Thyroid gland (tissue), 4 donors: ENCODE data around the gene CCL21. TPM values are rescaled to one million over a fixed set of nuclear protein-coding genes. Genes with fewer than 3 reads are reported as not detected.

ENCODE experiments used
- DNase-seq, 2 donors: peaks; one replicate each; pipeline ENCODE4 v3.0.0-alpha.2; 2019
- H3K27ac ChIP-seq, 3 donors: fragments of 200-600 bp; sonication (generic); 1 replicate in 2 of 3; 2 replicates in 1 of 3; pipeline ENCODE4 v1.5.1; 2016 to 2019; ENCODE audit warnings: mild to moderate bottlenecking in 1 of 3, moderate library complexity in 1 of 3
- H3K27me3 ChIP-seq: fragments of 200-600 bp; sonication (generic); one replicate; pipeline ENCODE4 v1.5.1; 2019
- H3K36me3 ChIP-seq, 2 donors: fragments of 200-600 bp; sonication (generic); one replicate each; pipeline ENCODE4 v1.5.1; 2016 to 2019
- H3K4me1 ChIP-seq, 2 donors: fragments of 200-600 bp; sonication (generic); one replicate each; pipeline ENCODE4 v1.5.1; 2017 to 2019
- H3K4me3 ChIP-seq, 3 donors: fragments of 200-600 bp; sonication (generic); replicated peaks in 1 of 3; 1 replicate in 2 of 3; 2 replicates in 1 of 3; pipeline ENCODE4 v1.5.1; 2016; ENCODE audit warnings: mild to moderate bottlenecking in 1 of 3
- H3K9me3 ChIP-seq: fragments of 200-600 bp; sonication (generic); one replicate; pipeline ENCODE4 v1.5.1; 2017
- POLR2A ChIP-seq, 2 donors: fragments of 450-650 bp; IDR thresholded peaks; one replicate each; pipeline ENCODE4 v1.6.1; 2017; ENCODE audit warnings: antibody characterized with exemption in 2 of 2, mild to moderate bottlenecking in 2 of 2, moderate library complexity in 1 of 2
- WGBS, 2 donors: methylation state at CpG; one replicate each; pipeline ENCODE4 v1.1.5; 2017; 5-methylcytosine and 5-hydroxymethylcytosine counted together
- intact Hi-C: fragments of 100-400 bp; cut with DNase I; formaldehyde crosslinking; loops from one replicate; pipeline ENCODE4 v1.15.1; 2023
- total RNA-seq, 4 donors: library from RNA; depleted of rRNA; stranded (reverse); fragments of >200 nt; gene quantifications; one replicate each; pipeline ENCODE4 v1.2.3, GENCODE V29; 2016
- TF ChIP-seq, protein P1 (sequence below), 6 experiments: fragments of 200-600 bp in 3 of 6; fragments of 450-650 bp in 3 of 6; sonication (generic) in 3 of 6; IDR thresholded peaks; one replicate each; pipeline ENCODE4 v1.5.1; 2016 to 2019; ENCODE audit warnings: antibody characterized with exemption in 6 of 6, mild to moderate bottlenecking in 2 of 6, inconsistent platforms in 1 of 6, moderate library complexity in 1 of 6

The CCL21 gene
- total RNA-seq, 4 donors from 2014 or later = 196 to 1,821 (median 617) TPM

DNA sequence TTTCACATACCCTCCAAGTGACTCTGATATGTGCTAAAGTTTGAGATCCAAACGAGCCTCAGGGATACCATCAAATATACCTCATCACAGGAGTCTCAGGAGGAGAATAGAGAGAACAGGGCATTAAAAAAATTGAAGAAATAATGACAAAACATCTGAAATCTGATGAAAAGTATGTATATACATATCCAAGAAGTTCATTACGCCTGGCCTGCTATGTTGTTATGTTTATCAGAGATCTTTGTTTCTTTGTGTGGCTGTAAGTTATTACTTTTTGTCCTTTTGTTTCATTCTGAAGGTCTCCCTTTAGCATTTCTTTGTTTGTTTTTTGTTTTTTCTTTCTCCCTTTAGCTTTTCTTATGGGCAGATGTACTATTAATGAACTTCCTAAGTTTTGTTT is 16.4 kb downstream of the CCL21 start:
- no peaks in the 10 kb centered on the region for H3K36me3 ChIP-seq
- H3K4me1 ChIP-seq = no peaks in the 10 kb centered on the region
- intact Hi-C loops = no loop called here
- H3K4me3 ChIP-seq = no peak overlapping the region
- H3K27ac ChIP-seq = no peak overlapping the region
- no peak for DNase-seq
- WGBS, 2 donors = 80 to 86% methylated on average over 2 of the region's 2 CpGs
- H3K9me3 ChIP-seq = no peaks in the 10 kb centered on the region
- H3K27me3 ChIP-seq = no peaks in the 10 kb centered on the region
- no peak for TF ChIP-seq POLR2A (IDR thresholded peaks at IDR 0.05)
- TF ChIP-seq, protein P1, sequence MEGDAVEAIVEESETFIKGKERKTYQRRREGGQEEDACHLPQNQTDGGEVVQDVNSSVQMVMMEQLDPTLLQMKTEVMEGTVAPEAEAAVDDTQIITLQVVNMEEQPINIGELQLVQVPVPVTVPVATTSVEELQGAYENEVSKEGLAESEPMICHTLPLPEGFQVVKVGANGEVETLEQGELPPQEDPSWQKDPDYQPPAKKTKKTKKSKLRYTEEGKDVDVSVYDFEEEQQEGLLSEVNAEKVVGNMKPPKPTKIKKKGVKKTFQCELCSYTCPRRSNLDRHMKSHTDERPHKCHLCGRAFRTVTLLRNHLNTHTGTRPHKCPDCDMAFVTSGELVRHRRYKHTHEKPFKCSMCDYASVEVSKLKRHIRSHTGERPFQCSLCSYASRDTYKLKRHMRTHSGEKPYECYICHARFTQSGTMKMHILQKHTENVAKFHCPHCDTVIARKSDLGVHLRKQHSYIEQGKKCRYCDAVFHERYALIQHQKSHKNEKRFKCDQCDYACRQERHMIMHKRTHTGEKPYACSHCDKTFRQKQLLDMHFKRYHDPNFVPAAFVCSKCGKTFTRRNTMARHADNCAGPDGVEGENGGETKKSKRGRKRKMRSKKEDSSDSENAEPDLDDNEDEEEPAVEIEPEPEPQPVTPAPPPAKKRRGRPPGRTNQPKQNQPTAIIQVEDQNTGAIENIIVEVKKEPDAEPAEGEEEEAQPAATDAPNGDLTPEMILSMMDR (IDR thresholded peaks at IDR 0.05) = no peak

DNA sequence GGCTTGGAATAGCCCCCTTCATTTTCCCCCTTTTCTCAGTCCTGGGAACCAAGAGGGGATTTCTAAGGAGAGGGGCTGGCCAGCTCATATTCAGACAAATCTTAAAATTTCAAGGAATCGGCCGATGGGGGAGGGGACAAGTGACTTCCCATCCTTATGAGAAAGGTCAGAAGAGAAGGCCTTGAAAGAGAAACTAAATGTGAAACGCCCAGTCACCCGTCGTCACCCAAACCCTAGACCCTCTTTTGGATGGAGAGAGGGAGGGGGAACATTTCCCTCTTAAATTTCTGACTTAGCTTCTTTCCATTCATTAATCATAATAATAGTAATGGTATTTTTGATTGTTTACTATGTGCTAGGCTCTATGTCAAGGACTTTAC is 18.0 kb downstream of the CCL21 start:
- intact Hi-C loops = no loop called here
- TF ChIP-seq POLR2A (IDR thresholded peaks at IDR 0.05) = no peak
- TF ChIP-seq, protein P1 (IDR thresholded peaks at IDR 0.05) = no peak

DNA sequence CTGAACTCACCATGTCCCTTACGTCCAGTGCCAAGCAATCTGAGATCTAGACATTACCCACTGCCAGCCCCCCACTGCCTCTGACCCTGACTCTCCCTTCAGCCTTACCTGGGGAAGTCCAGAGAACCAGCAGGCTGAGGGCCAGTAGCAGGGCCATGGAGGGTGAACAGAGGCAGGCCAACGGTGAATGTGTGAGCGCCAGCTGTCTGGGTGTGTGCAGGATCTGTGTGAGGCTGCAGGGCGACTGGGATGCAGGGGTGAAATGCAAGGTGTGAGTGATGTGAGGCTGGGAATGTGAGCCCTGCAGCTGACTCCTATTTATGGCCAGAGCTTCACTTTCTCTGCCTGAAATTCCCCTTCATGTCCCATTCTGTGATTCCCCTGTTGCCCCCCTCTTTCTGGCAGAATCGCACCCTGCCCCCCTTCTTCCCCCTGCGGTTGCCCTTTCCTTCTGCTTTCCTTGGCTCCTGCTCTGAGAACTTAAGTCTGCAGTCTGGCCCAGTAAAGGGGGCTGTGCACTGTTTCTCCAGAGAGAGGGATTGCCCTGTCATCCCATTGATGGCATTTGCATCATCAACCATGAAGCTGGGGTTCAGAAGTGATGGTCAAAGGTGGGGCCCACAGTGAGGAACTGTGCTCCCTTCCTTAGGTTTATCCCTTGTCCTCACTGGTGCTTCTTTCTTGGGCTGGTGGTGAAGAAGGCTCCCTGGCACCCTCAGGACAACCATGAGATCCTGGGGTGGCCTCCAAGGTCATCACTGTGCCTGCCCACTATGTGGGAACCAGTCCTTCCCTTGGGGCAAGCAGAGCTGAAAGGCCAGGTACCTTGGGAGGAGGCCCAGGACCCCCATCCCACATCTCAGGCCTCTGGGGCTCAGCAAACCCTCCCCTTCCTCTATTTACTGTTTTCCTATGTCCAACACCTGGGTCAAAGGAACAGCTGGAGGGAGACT is 18.7 kb downstream of the CCL21 start, which contains the start of gene CCL19:
Gene CCL19 (minus strand): TSS at position 294 of the 953 bp plus-strand sequence. CDS start 137 bp downstream, at position 157.
- no peak for DNase-seq
- WGBS, 2 donors = 76 to 78% methylated on average over 6 of the region's 6 CpGs
- no peak for TF ChIP-seq POLR2A (IDR thresholded peaks at IDR 0.05)
- TF ChIP-seq, protein P1 (IDR thresholded peaks at IDR 0.05) = no peak
- Histone ChIP-seq H3K36me3 (no peaks in the 10 kb centered on the region), H3K9me3 (no peaks in the 10 kb centered on the region), H3K4me1 (no peaks in the 10 kb centered on the region), H3K4me3 (no peak within 1 kb of the TSS), H3K27ac (no peak within 1 kb of the TSS), H3K27me3 (no peaks in the 10 kb centered on the region)
- intact Hi-C loops = no loop called here

More for the DNA sequence above, 18.0 kb downstream of the CCL21 start:
- no peak overlapping the region for H3K4me3 ChIP-seq
- no peaks in the 10 kb centered on the region for H3K9me3 ChIP-seq
- DNase-seq = no peak
- H3K4me1 ChIP-seq = no peaks in the 10 kb centered on the region
- H3K36me3 ChIP-seq = no peaks in the 10 kb centered on the region
- no peaks in the 10 kb centered on the region for H3K27me3 ChIP-seq
- 86 to 87% methylated on average over 5 of the region's 5 CpGs for WGBS, 2 donors
- H3K27ac ChIP-seq = no peak overlapping the region

DNA sequence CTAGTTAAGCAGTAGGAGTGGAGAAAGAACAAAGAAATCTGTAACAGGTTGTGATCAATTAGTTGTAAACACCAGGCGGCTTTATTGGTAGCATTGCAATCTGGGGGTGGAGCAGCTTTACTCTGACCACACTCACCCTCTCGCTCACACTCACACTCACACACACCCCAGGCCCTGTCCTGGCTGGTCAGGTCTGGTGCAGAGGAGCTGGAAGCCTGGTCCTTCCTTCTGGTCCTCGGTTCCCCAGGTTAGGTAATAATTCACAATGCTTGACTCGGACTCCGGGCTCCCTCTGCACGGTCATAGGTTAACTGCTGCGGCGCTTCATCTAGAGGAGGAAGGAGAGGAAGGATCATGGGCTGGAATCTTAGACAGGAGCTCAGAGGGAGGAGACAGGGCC is 20.4 kb downstream of the CCL21 start:
- Histone ChIP-seq H3K9me3 (no peaks in the 10 kb centered on the region), H3K27me3 (no peaks in the 10 kb centered on the region), H3K4me3 (no peak overlapping the region), H3K27ac (no peak overlapping the region), H3K36me3 (no peaks in the 10 kb centered on the region), H3K4me1 (no peaks in the 10 kb centered on the region)
- WGBS, 2 donors = 89 to 94% methylated on average over 8 of the region's 8 CpGs
- no peak for DNase-seq
- intact Hi-C loops = no loop called here
- TF ChIP-seq, protein P1 (IDR thresholded peaks at IDR 0.05) = no peak
- TF ChIP-seq POLR2A (IDR thresholded peaks at IDR 0.05) = no peak

DNA sequence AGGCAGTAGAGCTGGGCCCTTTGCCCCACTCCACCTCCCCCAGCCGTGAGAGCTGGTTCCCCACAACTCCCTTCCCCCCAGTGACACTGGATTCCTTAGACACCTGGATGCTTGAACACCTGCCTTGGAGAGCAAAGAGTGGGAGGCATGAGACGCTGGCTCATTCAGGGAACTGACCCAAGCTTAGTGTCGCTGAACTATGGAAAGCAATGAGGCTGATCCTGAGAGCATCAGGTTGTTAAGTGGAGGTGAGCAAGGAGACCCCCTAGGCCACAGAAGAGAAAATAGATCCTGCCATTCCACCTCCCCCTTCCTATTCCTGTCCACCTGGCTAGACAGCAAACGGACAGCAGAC is 20.8 kb downstream of the CCL21 start:
- no peak for TF ChIP-seq POLR2A (IDR thresholded peaks at IDR 0.05)
- TF ChIP-seq, protein P1 (IDR thresholded peaks at IDR 0.05) = no peak
- no peaks in the 10 kb centered on the region for H3K9me3 ChIP-seq
- no peak overlapping the region for H3K27ac ChIP-seq
- H3K4me3 ChIP-seq = no peak overlapping the region
- H3K4me1 ChIP-seq = no peaks in the 10 kb centered on the region
- intact Hi-C loops = no loop called here
- no peak for DNase-seq
- WGBS, 2 donors = 56 to 71% methylated on average over 4 of the region's 4 CpGs
- H3K27me3 ChIP-seq = no peaks in the 10 kb centered on the region
- H3K36me3 ChIP-seq = no peaks in the 10 kb centered on the region
